OCI-LY3 (cell line): ENCODE results near the gene ANKRD33B.

ENCODE experiments used
- CTCF ChIP-seq: fragments of 200-600, 300-600 bp; sonication (generic); IDR thresholded peaks from 2 replicates; pipeline ENCODE4 v1.5.1; 2014; ENCODE audit warnings: antibody characterized with exemption, low read length, low read depth
- EZH2phosphoT487 ChIP-seq: fragments of 200-600 bp; shearing (Covaris generic); IDR thresholded peaks from 2 replicates; pipeline ENCODE4 v1.6.1; 2018; ENCODE audit warnings: antibody characterized with exemption, mixed run types, low read depth

GRCh38 chr5:10576790-10577189, 12.9 kb downstream of the ANKRD33B start:
- TF ChIP-seq CTCF (no peak), EZH2phosphoT487 (no peak)
